ENCODE measurements around the gene SOCS3.

Gene SOCS3

DNA sequence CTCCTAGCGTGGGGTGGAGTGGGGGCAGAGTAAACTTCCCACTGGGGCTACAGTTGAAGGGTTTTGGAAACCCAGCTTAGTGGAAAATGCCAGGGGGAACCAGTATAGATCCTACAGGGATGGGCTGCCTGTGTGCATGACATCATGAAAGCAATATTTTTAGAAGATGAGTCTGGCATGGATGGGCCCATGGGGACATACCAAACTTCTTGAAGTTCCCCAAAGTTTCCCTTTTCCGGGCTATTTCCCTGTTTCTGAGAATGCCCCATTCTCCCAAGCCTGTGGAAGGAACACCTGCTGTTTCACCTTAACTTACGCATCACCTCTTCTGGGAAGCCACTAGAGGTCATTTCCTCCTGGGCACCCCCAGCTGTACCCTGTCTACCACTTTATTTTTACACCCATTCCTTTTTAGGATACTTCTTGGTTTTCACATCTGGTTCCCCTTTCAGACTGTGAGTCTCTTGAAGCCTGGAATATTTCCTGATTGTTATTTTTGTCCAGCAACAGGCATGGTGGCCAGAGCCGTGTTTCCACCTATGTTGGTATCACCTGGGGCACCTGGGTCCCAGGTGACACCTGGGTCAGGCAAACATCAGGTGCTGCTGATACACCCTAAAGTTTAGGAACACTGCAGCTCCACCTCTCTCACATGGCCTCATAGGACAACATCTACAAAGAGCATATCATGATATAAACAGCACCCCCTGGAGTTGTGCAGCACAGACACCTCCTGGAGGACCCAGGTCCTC is 9.8 kb downstream of the SOCS3 start:
- no peak for DNase-seq (ENCODE audit: low read depth)
- H3K4me3 ChIP-seq (ENCODE audit: low read length), result no peak overlapping the region
- TF ChIP-seq, protein P1, sequence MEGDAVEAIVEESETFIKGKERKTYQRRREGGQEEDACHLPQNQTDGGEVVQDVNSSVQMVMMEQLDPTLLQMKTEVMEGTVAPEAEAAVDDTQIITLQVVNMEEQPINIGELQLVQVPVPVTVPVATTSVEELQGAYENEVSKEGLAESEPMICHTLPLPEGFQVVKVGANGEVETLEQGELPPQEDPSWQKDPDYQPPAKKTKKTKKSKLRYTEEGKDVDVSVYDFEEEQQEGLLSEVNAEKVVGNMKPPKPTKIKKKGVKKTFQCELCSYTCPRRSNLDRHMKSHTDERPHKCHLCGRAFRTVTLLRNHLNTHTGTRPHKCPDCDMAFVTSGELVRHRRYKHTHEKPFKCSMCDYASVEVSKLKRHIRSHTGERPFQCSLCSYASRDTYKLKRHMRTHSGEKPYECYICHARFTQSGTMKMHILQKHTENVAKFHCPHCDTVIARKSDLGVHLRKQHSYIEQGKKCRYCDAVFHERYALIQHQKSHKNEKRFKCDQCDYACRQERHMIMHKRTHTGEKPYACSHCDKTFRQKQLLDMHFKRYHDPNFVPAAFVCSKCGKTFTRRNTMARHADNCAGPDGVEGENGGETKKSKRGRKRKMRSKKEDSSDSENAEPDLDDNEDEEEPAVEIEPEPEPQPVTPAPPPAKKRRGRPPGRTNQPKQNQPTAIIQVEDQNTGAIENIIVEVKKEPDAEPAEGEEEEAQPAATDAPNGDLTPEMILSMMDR (conservative IDR thresholded peaks at IDR 0.05; ENCODE audit: low read depth, low read length), result no peak

DNA sequence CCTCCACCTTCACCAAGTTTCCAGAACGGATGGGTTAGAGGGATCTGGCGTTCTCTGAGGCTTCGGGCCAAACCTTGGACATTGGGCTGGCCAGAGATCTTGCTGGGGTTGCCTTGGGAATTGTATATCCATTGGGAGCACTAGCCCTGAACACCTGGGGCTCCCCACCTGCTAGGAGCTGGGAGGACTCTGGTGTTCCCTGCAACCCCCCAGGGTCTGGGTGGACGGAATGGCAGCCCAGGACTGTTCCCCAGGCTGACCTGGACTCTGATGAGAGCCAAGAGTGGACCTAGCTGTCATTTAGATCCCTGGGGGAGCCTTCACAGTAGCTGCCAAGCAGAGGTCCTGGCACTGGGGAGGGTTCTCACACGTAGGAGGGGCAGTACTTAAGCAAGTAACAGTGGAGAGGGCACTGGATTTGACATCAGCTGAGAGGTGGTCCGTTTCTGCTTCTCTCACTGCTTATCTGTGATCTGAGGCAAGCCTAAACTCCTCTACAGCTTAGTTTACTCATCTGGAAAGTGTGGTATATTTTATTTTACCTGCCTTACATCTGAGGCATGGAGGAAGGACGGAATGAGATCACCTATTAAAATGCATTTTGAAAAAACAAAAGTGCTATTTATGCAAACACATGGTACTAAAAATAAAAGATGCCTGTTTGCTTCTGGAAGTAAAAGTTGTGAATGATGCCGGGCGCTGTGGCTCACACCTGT is 11.7 kb downstream of the SOCS3 start:
- TF ChIP-seq, protein P1 (conservative IDR thresholded peaks at IDR 0.05; ENCODE audit: low read depth, low read length), result no peak
- no peak for DNase-seq (ENCODE audit: low read depth)
- H3K4me3 ChIP-seq (ENCODE audit: low read length), result no peak overlapping the region

DNA sequence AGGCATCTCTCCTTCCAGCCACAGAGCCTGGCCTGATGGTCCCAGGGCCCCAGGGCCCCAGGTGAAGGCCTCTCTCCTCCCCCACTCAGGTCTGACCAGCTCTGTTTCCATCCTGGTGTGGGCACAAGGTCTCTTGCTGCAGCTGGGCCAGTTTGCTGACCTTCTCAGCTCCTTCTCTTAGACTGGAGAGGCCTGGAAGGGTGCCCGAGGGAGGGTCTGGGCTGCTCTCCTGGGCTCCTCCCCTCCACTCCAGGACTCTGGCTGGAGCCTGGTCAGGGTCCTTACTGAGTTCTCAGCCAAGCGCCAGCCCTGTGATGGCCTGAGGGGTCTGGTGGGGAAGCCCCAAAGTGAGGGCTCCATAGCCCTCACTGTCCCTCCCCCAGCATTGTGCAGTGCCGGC is 12.4 kb downstream of the SOCS3 start:
- no peak overlapping the region for H3K4me3 ChIP-seq (ENCODE audit: low read length)
- TF ChIP-seq, protein P1 (conservative IDR thresholded peaks at IDR 0.05; ENCODE audit: low read depth, low read length), result no peak
- DNase-seq (ENCODE audit: low read depth), result no peak

DNA sequence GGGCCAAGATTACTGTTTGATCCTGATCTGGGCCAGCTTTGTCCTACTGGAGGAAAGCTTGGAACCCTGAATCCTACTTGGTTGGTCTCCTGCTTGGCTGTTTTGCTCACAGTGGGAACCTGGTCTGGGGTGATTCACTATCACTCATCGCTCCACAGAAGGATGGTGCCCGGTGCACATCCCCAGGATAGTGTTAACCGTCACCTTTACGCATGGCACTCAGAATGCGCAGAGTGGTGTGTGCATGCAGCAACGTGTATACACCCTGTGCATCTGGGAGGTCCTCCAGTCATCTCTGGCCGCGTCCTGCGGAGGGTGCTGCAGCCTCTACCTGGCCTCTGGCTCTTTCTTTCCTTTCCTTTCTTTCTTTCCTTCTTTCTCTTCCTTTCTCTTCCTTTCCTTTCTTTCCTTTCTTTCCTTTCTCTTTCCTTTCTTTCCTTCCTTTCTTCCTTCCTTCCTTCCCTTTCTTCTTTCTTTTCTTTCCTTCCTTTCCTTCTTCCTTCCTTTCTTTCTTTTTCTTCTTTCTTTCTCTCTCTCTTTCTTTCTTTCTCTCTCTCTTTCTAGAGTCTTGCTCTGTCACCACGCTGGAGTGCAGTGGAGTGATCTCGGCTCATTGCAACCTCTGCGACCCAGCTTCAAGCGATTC is 13.1 kb downstream of the SOCS3 start:
- no peak overlapping the region for H3K4me3 ChIP-seq (ENCODE audit: low read length)
- TF ChIP-seq, protein P1 (conservative IDR thresholded peaks at IDR 0.05; ENCODE audit: low read depth, low read length), result no peak
- no peak for DNase-seq (ENCODE audit: low read depth)

DNA sequence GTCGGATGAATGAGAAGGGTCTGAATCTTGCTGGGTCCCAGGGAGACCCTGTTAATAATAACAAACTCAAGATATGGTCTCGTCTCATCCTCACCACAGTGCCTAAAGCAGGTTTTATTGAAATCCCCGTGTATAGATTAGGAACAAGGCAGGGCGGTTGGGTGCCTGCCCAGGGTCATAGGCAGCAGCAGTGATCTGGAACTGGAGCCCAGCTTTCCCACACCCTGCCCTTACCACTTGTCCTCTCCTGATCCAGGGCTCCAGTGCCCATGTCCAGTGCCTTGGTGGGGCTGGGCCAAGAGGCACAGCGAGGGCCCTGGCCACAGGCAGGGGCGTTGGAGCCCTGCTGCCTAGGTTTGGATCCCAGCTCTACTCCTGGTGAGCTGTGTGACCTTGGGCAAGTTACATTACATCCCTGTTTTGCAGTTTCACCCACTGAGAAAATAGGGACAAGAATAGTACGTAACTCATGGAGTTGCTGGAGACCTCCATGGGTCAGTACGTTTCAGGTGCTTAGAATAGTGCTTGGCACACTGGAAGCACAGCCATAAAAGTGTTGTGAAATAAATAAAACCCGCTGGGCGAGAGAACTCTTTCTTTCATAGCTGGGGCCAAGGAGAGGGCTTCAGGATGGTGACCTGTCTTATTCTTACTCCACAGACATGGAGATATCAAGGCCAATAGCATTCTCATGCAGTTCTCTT is 13.9 kb downstream of the SOCS3 start:
- H3K4me3 ChIP-seq (ENCODE audit: low read length), result no peak overlapping the region
- TF ChIP-seq, protein P1 (conservative IDR thresholded peaks at IDR 0.05; ENCODE audit: low read depth, low read length), result no peak

DNA sequence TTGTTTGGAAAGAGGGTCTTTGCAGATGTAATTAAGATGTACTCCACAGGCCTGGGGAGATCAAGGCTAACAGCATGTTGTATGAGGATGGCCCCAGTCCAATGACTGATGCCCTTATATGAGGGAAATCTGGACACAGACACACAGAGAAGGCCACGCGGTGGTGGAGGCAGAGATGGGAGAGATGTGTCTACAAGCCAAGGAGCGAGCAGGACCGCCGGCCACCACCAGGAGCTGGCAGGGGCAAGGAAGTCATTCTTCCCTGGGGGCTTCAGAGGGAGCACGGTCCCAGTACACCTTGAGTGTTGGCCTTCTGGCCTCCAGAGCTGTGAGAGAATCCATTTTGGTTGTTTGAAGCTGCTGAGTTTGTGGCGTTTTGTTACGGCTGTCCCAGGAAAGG is 14.7 kb downstream of the SOCS3 start:
- DNase-seq (ENCODE audit: low read depth), result no peak
- no peak overlapping the region for H3K4me3 ChIP-seq (ENCODE audit: low read length)
- TF ChIP-seq, protein P1 (conservative IDR thresholded peaks at IDR 0.05; ENCODE audit: low read depth, low read length), result no peak

More for the DNA sequence above, 13.9 kb downstream of the SOCS3 start:
- no peak for DNase-seq (ENCODE audit: low read depth)
